DOHH2 (cell line): ENCODE results near the gene USP6NL.

Experiments
- CTCF ChIP-seq: fragments of 200-600 bp; sonication (generic); IDR thresholded peaks from one replicate; pipeline ENCODE4 v1.5.1; 2014; ENCODE audit warnings: antibody characterized with exemption, mild to moderate bottlenecking, low read depth, low read length; ENCODE audit not compliant: poor library complexity, severe bottlenecking
- EZH2phosphoT487 ChIP-seq: fragments of 200-600 bp; sonication (generic); IDR thresholded peaks from 2 replicates; pipeline ENCODE4 v1.6.1; 2017; ENCODE audit warnings: borderline replicate concordance, mild to moderate bottlenecking, antibody characterized with exemption, low read length, moderate library complexity, mixed read lengths

GRCh38 chr10:11647676-11648075 lies 36.2 kb upstream of the USP6NL start:
- TF ChIP-seq CTCF (no peak), EZH2phosphoT487 (no peak)
